ENCODE results near the gene MATN1. TPM values are rescaled to one million over a fixed set of nuclear protein-coding genes. Genes with fewer than 3 reads are reported as not detected.

MATN1 gene
- polyA plus RNA-seq, 1 experiment: 0.12 TPM

DNA sequence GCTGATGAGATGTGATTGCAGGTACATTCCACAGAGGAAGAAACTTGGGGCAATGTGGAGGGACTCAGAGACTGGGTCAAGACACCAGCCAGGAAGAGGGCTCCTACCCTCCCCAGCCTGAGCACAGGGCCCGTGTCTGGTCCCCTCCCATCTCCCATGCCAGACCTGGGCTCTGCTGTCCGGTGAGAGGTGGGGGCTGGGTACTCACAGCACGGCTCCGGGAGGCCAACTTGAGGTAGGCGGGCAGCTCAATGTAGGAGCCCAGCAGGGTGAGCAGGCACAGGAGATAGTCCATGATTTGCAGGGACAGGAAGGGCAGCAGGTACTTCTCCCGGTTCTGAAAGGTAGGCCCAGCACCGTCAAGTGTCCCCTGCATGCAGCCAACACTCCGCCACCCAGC, 16.2 kb upstream of the MATN1 start:
- Histone ChIP-seq H3K27ac (ENCODE audit: low read depth, low read length) (no peak overlapping the region), H3K9me3 (ENCODE audit: control insufficient read depth, insufficient read depth, low read length) (peaks cover 5% of the 10 kb centered on the region; the same call in 1 of the 2 replicates), H3K27me3 (ENCODE audit: control insufficient read depth, insufficient read depth, low read length) (peaks cover 20% of the 10 kb centered on the region), H3K4me3 (ENCODE audit: low read depth, low read length) (no peak overlapping the region)
- DNase-seq (ENCODE audit: low read depth, low spot score): no peak
- ChIA-PET POLR2A (no interaction called here), CTCF (interaction anchor here (0.9 kb wide), 1 partner anchor 42 kb away, joined by 4 read pairs; no protein-coding TSS in a partner anchor)
- TF ChIP-seq, protein P1, sequence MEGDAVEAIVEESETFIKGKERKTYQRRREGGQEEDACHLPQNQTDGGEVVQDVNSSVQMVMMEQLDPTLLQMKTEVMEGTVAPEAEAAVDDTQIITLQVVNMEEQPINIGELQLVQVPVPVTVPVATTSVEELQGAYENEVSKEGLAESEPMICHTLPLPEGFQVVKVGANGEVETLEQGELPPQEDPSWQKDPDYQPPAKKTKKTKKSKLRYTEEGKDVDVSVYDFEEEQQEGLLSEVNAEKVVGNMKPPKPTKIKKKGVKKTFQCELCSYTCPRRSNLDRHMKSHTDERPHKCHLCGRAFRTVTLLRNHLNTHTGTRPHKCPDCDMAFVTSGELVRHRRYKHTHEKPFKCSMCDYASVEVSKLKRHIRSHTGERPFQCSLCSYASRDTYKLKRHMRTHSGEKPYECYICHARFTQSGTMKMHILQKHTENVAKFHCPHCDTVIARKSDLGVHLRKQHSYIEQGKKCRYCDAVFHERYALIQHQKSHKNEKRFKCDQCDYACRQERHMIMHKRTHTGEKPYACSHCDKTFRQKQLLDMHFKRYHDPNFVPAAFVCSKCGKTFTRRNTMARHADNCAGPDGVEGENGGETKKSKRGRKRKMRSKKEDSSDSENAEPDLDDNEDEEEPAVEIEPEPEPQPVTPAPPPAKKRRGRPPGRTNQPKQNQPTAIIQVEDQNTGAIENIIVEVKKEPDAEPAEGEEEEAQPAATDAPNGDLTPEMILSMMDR (IDR thresholded peaks at IDR 0.05; ENCODE audit: low read depth, low read length): no peak

DNA sequence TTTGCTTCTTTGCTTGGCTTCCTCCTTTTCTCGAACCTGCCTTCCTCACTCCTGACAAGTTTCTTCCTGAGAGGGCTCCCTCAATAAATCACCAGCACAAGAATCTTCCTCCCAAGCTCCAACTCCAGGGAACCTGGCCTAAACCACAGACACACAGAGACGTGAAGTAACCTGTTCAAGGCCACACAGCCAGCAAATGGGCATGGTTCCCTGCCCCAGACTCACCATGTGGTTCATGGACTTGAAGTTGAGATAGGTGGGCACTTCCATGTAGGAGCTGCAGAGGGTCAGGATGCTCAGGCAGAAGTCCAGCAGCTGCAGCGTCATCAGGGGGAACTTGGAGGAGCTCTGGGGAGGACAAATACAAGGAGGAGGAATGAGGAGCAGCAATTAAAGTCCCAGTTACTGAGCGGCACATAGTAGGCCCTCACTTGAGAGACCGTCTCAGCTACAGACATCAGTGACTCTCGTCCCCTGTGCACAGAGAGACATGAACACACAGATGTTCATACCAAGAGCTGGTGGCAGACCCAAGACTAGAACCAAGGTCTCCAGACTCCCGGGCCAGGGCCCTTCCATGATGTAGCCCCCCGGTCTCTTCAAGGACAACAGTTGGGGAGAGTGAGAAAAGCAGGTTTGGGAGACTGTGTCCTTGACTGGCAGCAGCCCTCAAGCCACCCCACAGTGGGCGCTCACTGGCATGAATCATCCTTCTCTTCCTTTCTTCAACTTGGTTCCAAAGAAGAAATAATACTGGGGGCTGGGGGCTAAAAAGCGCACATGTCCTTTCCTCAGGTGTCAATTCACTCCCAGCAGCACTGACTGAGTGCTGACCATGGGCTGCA, 15.6 kb upstream of the MATN1 start:
- peaks cover 5% of the 10 kb centered on the region; the same call in 1 of the 2 replicates for H3K9me3 ChIP-seq (ENCODE audit: control insufficient read depth, insufficient read depth, low read length)
- peaks cover 20% of the 10 kb centered on the region for H3K27me3 ChIP-seq (ENCODE audit: control insufficient read depth, insufficient read depth, low read length)
- CTCF ChIA-PET: interaction anchor here (0.9 to 1.0 kb wide), 2 partner anchors 41 to 43 kb away, joined by 3 to 4 read pairs; no protein-coding TSS in a partner anchor
- DNase-seq (ENCODE audit: low read depth, low spot score): no peak
- TF ChIP-seq, protein P1 (IDR thresholded peaks at IDR 0.05; ENCODE audit: low read depth, low read length): no peak
- no peak overlapping the region for H3K4me3 ChIP-seq (ENCODE audit: low read depth, low read length)
- H3K27ac ChIP-seq (ENCODE audit: low read depth, low read length): no peak overlapping the region
- POLR2A ChIA-PET: no interaction called here

DNA sequence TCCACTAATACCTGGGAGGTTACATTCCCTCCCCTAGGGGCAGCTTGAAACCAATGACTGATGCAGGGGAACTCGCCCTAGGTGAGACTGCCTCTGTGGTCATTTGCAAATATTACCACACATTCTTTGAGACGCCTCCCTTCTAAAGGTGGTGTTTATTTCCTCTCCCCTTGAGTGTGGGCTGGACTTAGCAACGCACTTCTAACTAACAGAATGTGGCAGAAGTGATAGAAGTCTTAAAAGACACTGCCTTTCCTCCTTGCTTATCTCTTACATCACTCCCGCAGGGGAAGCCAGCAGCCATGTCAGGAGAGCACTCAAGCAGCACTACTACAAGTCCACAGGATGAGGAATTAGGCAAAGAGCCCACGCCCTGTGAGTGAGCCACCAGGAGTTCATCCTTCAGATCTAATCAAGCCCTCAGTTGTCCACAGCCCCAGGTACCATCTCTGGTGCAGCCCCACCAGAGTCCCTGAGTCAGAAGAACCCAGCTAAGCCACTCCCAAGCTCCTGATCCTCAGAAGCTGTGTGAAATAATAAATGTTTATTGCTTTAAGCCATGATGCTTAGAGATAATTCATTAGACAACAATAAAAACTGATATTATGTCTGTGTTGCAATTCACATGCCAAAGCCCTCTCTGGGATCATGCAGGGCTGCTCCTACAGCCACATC, 14.8 kb upstream of the MATN1 start:
- DNase-seq (ENCODE audit: low read depth, low spot score): no peak
- H3K4me3 ChIP-seq (ENCODE audit: low read depth, low read length): no peak overlapping the region
- ChIA-PET POLR2A (no interaction called here), CTCF (interaction anchor here (1.0 kb wide), 2 partner anchors 20 to 41 kb away, joined by 3 read pairs; no protein-coding TSS in a partner anchor)
- peaks cover 5% of the 10 kb centered on the region; the same call in 1 of the 2 replicates for H3K9me3 ChIP-seq (ENCODE audit: control insufficient read depth, insufficient read depth, low read length)
- TF ChIP-seq, protein P1 (IDR thresholded peaks at IDR 0.05; ENCODE audit: low read depth, low read length): no peak
- peaks cover 20% of the 10 kb centered on the region for H3K27me3 ChIP-seq (ENCODE audit: control insufficient read depth, insufficient read depth, low read length)
- no peak overlapping the region for H3K27ac ChIP-seq (ENCODE audit: low read depth, low read length)

DNA sequence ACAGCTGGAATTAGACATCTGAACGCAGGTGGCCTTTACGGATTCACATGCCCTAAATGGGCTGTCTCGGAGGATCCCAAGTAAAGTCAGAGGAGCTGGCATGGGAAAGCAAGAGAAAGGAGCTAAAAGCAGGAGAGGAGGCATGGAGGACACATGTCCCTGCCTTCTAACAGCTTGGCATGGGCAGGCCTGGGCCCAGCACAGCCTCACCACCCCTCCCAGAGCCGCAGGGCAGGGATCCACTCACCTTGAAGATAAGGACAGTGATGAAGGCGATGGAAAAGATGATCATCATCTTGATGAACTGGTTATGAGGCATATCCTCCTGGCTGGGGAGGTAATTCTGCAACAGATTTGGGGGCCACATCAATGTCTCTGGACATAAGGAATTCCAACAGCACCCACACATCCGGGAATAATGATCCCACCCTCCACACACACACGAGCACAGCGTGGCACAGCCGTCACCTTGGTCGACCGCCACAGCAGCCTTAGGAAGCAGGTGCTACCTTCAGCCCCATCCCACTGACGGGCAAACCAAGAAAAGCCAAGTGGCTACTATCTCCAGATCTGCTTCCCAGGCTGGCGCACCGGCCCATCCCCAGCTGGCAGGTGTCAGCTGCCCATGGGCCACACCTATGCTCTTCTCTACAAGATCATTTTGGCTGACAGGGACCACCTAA, 14.1 kb upstream of the MATN1 start:
- H3K4me3 ChIP-seq (ENCODE audit: low read depth, low read length): no peak overlapping the region
- no peak for DNase-seq (ENCODE audit: low read depth, low spot score)
- H3K9me3 ChIP-seq (ENCODE audit: control insufficient read depth, insufficient read depth, low read length): peaks cover 5% of the 10 kb centered on the region; the same call in 1 of the 2 replicates
- ChIA-PET POLR2A (no interaction called here), CTCF (interaction anchor here (1.0 kb wide), 1 partner anchor 19 kb away, joined by 3 read pairs; no protein-coding TSS in a partner anchor)
- H3K27ac ChIP-seq (ENCODE audit: low read depth, low read length): no peak overlapping the region
- TF ChIP-seq, protein P1 (IDR thresholded peaks at IDR 0.05; ENCODE audit: low read depth, low read length): no peak
- H3K27me3 ChIP-seq (ENCODE audit: control insufficient read depth, insufficient read depth, low read length): peaks cover 17% of the 10 kb centered on the region
